K562 (cell line): ENCODE results near the gene CLNK.

Source experiments
- CTCF ChIP-seq, 3 experiments: IDR thresholded peaks in 2 of 3; conservative IDR thresholded peaks in 1 of 3; 2 replicates each; pipeline ENCODE4 v1.5.1; 2011 to 2012; ENCODE audit warnings: low read length in 3 of 3, mild to moderate bottlenecking in 3 of 3, control low read depth in 2 of 3, improper control_type of control experiment in 1 of 3, inconsistent platforms in 1 of 3, low read depth in 1 of 3, mixed read lengths in 1 of 3, moderate library complexity in 1 of 3; ENCODE audit not compliant: insufficient read depth in 2 of 3
- ERF ChIP-seq: fragments of 450-650 bp; formaldehyde crosslinking; IDR thresholded peaks from 2 replicates; pipeline ENCODE4 v1.4.0; 2020; ENCODE audit warnings: mild to moderate bottlenecking, mixed read lengths
- RFX1 ChIP-seq: fragments of 450-650 bp; IDR thresholded peaks from 2 replicates; pipeline ENCODE4 v1.6.1; 2016; ENCODE audit warnings: mild to moderate bottlenecking, moderate library complexity
- SPI1 ChIP-seq: IDR thresholded peaks from 2 replicates; pipeline ENCODE4 v1.6.1; 2011; ENCODE audit warnings: low read depth, low read length, control low read depth, borderline replicate concordance
- TEAD4 ChIP-seq, 2 experiments: sonication (generic) in 1 of 2; formaldehyde crosslinking in 1 of 2; IDR thresholded peaks; 2 replicates each; pipeline versions ENCODE4 v1.6.1 to v1.8.0; 2012 to 2022; ENCODE audit warnings: borderline replicate concordance in 1 of 2, inconsistent platforms in 1 of 2, low read length in 1 of 2, mild to moderate bottlenecking in 1 of 2, missing genetic modification reagents in 1 of 2
- ZNF263 ChIP-seq: sonication (generic); formaldehyde crosslinking; IDR thresholded peaks from 2 replicates; pipeline ENCODE4 v1.8.0; 2022; ENCODE audit warnings: mild to moderate bottlenecking, missing genetic modification reagents, borderline replicate concordance
- TF ChIP-seq, protein P1 (sequence below): sonication (generic); formaldehyde crosslinking; IDR thresholded peaks from 2 replicates; pipeline ENCODE4 v1.8.0; 2022; ENCODE audit warnings: missing genetic modification reagents, mild to moderate bottlenecking, moderate library complexity, borderline replicate concordance
- TF ChIP-seq, protein P2 (sequence below): sonication (generic); formaldehyde crosslinking; IDR thresholded peaks from 2 replicates; pipeline ENCODE4 v1.9.0; 2022; ENCODE audit warnings: mild to moderate bottlenecking, missing genetic modification reagents

GRCh38 chr4:10529291-10530136 is 155.1 kb downstream of the CLNK start:
- TF ChIP-seq RFX1 (no peak), ERF (CRISPR knock-in tag) (no peak), CTCF (IDR thresholded peaks at IDR 0.05 in 2 of 3, conservative IDR thresholded peaks at IDR 0.05 in 1 of 3; ENCODE audit: insufficient read depth in 2 of 3, low read depth in 1 of 3, low read length in 3 of 3) (no peak), SPI1 (no peak), TEAD4 (IDR thresholded peaks at IDR 0.05; ENCODE audit: low read length) (no peak), TEAD4 (CRISPR knock-in tag; IDR thresholded peaks at IDR 0.05; ENCODE audit: borderline replicate concordance) (no peak), ZNF263 (no peak)
- TF ChIP-seq, protein P1, sequence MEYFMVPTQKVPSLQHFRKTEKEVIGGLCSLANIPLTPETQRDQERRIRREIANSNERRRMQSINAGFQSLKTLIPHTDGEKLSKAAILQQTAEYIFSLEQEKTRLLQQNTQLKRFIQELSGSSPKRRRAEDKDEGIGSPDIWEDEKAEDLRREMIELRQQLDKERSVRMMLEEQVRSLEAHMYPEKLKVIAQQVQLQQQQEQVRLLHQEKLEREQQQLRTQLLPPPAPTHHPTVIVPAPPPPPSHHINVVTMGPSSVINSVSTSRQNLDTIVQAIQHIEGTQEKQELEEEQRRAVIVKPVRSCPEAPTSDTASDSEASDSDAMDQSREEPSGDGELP: no peak
- TF ChIP-seq, protein P2, sequence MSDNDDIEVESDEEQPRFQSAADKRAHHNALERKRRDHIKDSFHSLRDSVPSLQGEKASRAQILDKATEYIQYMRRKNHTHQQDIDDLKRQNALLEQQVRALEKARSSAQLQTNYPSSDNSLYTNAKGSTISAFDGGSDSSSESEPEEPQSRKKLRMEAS: no peak
